Measurements from ENCODE around the gene CCDC28B. TPM values are rescaled to one million over a fixed set of nuclear protein-coding genes. Genes with fewer than 3 reads are reported as not detected.

The CCDC28B gene
- total and polyA plus RNA-seq, 2 donors (not counting 1 experiment from before 2014, with no cell fraction given), result 10.1 to 12.4 TPM

GRCh38 chr1:32220746-32221580 lies 20.6 kb downstream of the CCDC28B start:
- DNase-seq (ENCODE audit: low read depth in 2 of 2), result no peak
- H4K20me1 ChIP-seq (ENCODE audit: control insufficient read depth, extremely low read depth, insufficient read depth, low read length), result no peaks in the 10 kb centered on the region
- H3K4me3 ChIP-seq (replicated peaks in 1 of 4; ENCODE audit: control extremely low read depth in 1 of 4, insufficient read depth in 1 of 4, low read depth in 3 of 4, low read length in 4 of 4), result peak overlapping the region; percentile 77 to 88 (median 82)
- H2AFZ ChIP-seq (ENCODE audit: low read length), result no peak overlapping the region
- peaks cover 18% of the 10 kb centered on the region for H3K36me3 ChIP-seq (ENCODE audit: control insufficient read depth, insufficient read depth, low read length)
- TF ChIP-seq CTCF (conservative IDR thresholded peaks at IDR 0.05 in 1 of 2, IDR thresholded peaks at IDR 0.05 in 1 of 2; ENCODE audit: low read depth in 1 of 2, low read length in 2 of 2) (no peak), EZH2 (IDR thresholded peaks at IDR 0.05; ENCODE audit: low read length, missing control alignments) (no peak)
- H3K4me2 ChIP-seq (ENCODE audit: extremely low read depth, insufficient read depth, low read length), result peak overlapping the region; percentile 94
- H3K79me2 ChIP-seq (ENCODE audit: control insufficient read depth, insufficient read depth, low read length), result peaks cover 32% of the 10 kb centered on the region
- H3K9ac ChIP-seq (ENCODE audit: insufficient read depth, low read length), result peak overlapping the region; percentile 98
- peaks cover 20% of the 10 kb centered on the region for H3K4me1 ChIP-seq (ENCODE audit: control insufficient read depth, extremely low read depth, insufficient read depth, low read length)
- H3K27me3 ChIP-seq (ENCODE audit: control insufficient read depth, insufficient read depth, low read length), result no peaks in the 10 kb centered on the region
- H3K9me3 ChIP-seq (ENCODE audit: control insufficient read depth, insufficient read depth, low read depth, low read length), result no peaks in the 10 kb centered on the region
- peak overlapping the region; percentile 100 for H3K27ac ChIP-seq (ENCODE audit: insufficient read depth, low read length)

- Histone ChIP-seq H3K4me2 (ENCODE audit: extremely low read depth, insufficient read depth, low read length) (peak overlapping the region; percentile 94), H3K9me3 (ENCODE audit: control insufficient read depth, insufficient read depth, low read depth, low read length) (no peaks in the 10 kb centered on the region), H3K4me1 (ENCODE audit: control insufficient read depth, extremely low read depth, insufficient read depth, low read length) (peaks cover 20% of the 10 kb centered on the region), H3K9ac (ENCODE audit: insufficient read depth, low read length) (peak overlapping the region; percentile 98), H3K4me3 (replicated peaks in 1 of 4; ENCODE audit: control extremely low read depth in 1 of 4, insufficient read depth in 1 of 4, low read depth in 3 of 4, low read length in 4 of 4) (peak overlapping the region; percentile 77 to 88 (median 82)), H4K20me1 (ENCODE audit: control insufficient read depth, extremely low read depth, insufficient read depth, low read length) (no peaks in the 10 kb centered on the region), H3K36me3 (ENCODE audit: control insufficient read depth, insufficient read depth, low read length) (peaks cover 16% of the 10 kb centered on the region), H3K79me2 (ENCODE audit: control insufficient read depth, insufficient read depth, low read length) (peaks cover 33% of the 10 kb centered on the region), H3K27me3 (ENCODE audit: control insufficient read depth, insufficient read depth, low read length) (no peaks in the 10 kb centered on the region), H2AFZ (ENCODE audit: low read length) (peak overlapping the region; percentile 2), H3K27ac (ENCODE audit: insufficient read depth, low read length) (peak overlapping the region; percentile 100)
- TF ChIP-seq EZH2 (IDR thresholded peaks at IDR 0.05; ENCODE audit: low read length, missing control alignments), result no peak
- TF ChIP-seq CTCF (conservative IDR thresholded peaks at IDR 0.05 in 1 of 2, IDR thresholded peaks at IDR 0.05 in 1 of 2; ENCODE audit: low read depth in 1 of 2, low read length in 2 of 2), result no peak
- DNase-seq (ENCODE audit: low read depth in 2 of 2), result no peak
Observed at GRCh38 chr1:32221581-32221979, 21.2 kb downstream of the CCDC28B start.

GRCh38 chr1:32221980-32222755 lies 21.8 kb downstream of the CCDC28B start, which contains the start of the genes EIF3I and TMEM234:
EIF3I (plus strand) TSS chr1:32222407; CDS start chr1:32222442, 35 bp downstream.
TMEM234 (minus strand) TSS chr1:32222353; CDS start chr1:32222322, 31 bp downstream.
- peak within 1 kb of the TSS; percentile 77 to 88 (median 82) for H3K4me3 ChIP-seq (replicated peaks in 1 of 4; ENCODE audit: control extremely low read depth in 1 of 4, insufficient read depth in 1 of 4, low read depth in 3 of 4, low read length in 4 of 4)

More at GRCh38 chr1:32221980-32222755, 21.8 kb downstream of the CCDC28B start, which contains the start of the genes EIF3I and TMEM234:
- TF ChIP-seq EZH2 (IDR thresholded peaks at IDR 0.05; ENCODE audit: low read length, missing control alignments) (no peak), CTCF (conservative IDR thresholded peaks at IDR 0.05 in 1 of 2, IDR thresholded peaks at IDR 0.05 in 1 of 2; ENCODE audit: low read depth in 1 of 2, low read length in 2 of 2) (no peak)
- Histone ChIP-seq H3K36me3 (ENCODE audit: control insufficient read depth, insufficient read depth, low read length) (peaks cover 11% of the 10 kb centered on the region), H3K9ac (ENCODE audit: insufficient read depth, low read length) (peak within 1 kb of the TSS; percentile 98), H3K79me2 (ENCODE audit: control insufficient read depth, insufficient read depth, low read length) (peaks cover 33% of the 10 kb centered on the region), H3K27me3 (ENCODE audit: control insufficient read depth, insufficient read depth, low read length) (no peaks in the 10 kb centered on the region), H2AFZ (ENCODE audit: low read length) (peak within 1 kb of the TSS; percentile 11), H4K20me1 (ENCODE audit: control insufficient read depth, extremely low read depth, insufficient read depth, low read length) (no peaks in the 10 kb centered on the region), H3K27ac (ENCODE audit: insufficient read depth, low read length) (peak within 1 kb of the TSS; percentile 100), H3K4me1 (ENCODE audit: control insufficient read depth, extremely low read depth, insufficient read depth, low read length) (peaks cover 20% of the 10 kb centered on the region), H3K9me3 (ENCODE audit: control insufficient read depth, insufficient read depth, low read depth, low read length) (no peaks in the 10 kb centered on the region), H3K4me2 (ENCODE audit: extremely low read depth, insufficient read depth, low read length) (peak within 1 kb of the TSS; percentile 94)
- DNase-seq (ENCODE audit: low read depth in 2 of 2), result peak; percentile 91
